HPDE6-E6E7 (cell line): Measurements from ENCODE around the gene CRYBA2.

Experiments used
- DNase-seq: peaks from one replicate; pipeline ENCODE4 v3.0.0; 2011; ENCODE audit warnings: missing footprints; ENCODE audit errors: extremely low spot score

The CRYBA2 gene

GRCh38 chr2:219023045-219023605 lies 29.9 kb upstream of the CRYBA2 start:
- DNase-seq = no peak

DNA sequence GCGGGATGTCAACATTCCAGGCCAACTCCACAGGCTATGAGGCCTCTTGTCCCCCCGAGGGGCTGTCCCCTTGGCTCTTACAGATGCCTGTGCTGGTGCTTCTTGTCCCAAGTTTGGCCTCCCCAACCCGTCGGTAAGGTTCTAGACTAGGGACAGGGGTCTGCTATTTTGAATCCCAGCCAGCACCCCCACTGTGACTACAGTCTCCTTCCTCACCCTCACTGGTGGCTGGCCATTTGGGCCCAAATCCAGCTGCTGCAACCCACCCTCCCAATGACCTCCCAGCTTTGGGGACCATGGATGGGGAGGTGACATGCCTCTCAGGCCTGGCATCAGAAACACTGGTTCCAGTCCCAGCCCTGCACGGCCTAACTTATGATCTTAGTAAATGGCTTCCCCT lies 29.4 kb upstream of the CRYBA2 start:
- DNase-seq = no peak

DNA sequence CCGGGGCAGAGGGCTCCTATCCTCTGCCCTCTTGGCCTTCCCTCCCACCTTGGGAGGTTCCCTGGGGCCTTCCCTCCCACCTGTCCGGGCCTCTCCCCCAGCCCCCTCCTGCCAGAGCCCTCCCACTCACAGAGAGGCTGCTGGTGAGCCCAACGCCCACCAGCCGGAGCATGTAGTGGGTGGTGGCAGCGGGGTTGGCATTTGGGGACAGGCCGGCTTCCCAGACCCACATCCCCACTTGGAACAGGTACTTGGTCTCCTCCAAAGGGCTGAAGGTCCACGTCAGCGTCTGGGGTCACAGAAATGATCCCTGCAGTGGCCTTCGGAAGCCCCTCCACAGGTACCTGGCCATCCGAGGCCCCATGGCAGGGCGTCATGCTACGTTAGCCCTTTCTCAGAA lies 28.8 kb upstream of the CRYBA2 start:
- DNase-seq = no peak

- no peak for DNase-seq
These were observed 28.4 kb upstream of the CRYBA2 start for GRCh38 chr2:219021591-219021990.

DNA sequence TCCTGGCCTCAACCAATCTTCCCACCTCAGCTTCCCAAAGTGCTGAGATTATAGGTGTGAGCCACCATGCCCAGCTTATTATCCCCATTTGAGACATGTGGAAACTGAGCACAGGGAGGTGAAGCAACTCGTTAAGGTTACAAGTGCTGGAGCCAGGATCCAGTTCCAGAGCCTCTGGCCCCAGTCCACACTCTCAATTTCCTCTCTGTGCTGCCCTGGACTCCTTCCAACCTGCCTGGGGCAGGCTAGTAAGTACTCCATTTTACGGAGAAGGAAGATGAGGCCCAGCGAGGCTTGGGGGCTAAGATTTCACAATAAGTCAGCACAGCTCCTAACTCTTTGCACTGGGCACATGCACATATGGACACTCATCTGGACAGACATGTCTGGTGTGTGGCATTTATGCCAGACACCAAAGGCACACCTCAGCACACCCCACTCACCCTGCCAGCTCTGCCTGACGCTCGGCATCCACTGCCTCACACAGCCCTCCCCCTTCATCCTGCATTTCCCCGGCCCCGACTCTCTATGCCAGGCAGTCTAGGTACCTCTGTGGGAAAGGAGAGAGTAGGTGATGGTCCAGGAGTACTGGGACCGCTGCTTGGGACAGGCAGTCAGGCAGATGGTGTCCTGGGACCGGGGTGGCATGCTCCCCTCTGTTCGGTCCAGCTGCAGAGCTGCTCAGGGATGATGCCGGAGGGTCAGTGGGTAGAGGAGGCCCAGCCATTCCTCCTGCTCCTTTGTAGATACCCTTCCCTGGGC lies 27.6 kb upstream of the CRYBA2 start:
- no peak for DNase-seq

- DNase-seq = no peak
These were observed 26.2 kb upstream of the CRYBA2 start for GRCh38 chr2:219019436-219019835.

DNA sequence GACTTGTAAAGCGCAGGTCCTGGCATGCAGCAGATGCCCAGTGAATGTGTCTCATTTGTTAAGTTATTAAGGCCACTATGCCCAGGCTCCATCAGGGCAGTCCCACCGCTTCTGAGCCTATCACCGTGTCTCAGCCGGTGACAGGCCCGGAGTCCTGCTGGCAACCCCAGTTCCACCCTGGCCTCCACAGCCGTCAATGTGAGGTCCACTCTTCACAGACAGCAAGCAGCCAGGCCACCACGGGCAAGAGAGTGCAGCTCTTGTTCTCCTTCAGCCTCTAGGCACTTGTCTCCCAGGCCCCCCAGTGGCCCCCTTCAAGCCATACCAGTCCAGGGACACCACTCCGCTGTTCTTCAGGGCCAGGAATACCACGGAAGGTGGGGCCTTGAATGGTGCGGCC lies 25.5 kb upstream of the CRYBA2 start:
- no peak for DNase-seq

- no peak for DNase-seq
These were observed 25.1 kb upstream of the CRYBA2 start for GRCh38 chr2:219018286-219018685.

- no peak for DNase-seq
These were observed 24.1 kb upstream of the CRYBA2 start for GRCh38 chr2:219017201-219017931.

DNA sequence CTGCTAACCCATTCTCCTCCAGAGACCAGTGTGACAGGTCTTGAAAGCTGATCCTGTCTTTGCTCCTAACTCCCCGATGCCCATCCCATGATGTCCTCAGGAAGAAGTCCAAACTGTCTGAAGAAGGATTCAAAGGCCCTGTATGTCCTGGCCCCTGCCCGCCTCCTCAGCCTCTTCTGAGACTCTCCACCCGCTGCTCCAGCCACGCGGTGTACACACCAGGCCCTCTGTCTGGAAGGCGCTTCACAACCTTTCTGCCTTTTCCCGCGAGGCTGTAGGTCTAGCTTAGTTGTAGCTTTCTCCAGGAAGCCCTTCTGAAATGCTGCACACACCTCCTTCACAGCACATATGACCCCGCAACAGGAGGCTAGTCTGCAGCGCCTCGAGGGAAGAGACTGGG lies 23.5 kb upstream of the CRYBA2 start:
- no peak for DNase-seq

- DNase-seq = no peak
These were observed 17.7 kb upstream of the CRYBA2 start for GRCh38 chr2:219010873-219011272.

GRCh38 chr2:219010162-219010756 lies 17.0 kb upstream of the CRYBA2 start:
- DNase-seq = peak; percentile 70

DNA sequence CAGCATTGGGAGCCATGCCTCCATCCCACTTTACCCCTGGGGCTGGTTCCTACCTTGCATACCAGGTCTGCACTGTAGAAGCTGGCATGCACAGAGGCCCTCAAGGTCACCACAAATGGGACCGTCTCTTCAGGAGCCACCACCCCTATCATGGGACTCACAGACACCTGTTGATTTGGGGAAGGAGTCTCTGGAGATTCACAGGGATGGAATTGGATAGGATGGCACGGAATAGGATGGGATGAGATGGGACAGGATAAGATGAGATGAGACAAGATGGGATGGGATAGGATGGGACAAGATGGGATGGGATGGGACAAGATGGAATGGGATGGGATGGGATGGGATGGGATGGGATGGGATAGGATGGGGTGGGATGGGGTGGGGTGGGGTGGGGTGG lies 16.1 kb upstream of the CRYBA2 start:
- DNase-seq = no peak

GRCh38 chr2:219003979-219004378 lies 10.8 kb upstream of the CRYBA2 start:
- DNase-seq = no peak

DNA sequence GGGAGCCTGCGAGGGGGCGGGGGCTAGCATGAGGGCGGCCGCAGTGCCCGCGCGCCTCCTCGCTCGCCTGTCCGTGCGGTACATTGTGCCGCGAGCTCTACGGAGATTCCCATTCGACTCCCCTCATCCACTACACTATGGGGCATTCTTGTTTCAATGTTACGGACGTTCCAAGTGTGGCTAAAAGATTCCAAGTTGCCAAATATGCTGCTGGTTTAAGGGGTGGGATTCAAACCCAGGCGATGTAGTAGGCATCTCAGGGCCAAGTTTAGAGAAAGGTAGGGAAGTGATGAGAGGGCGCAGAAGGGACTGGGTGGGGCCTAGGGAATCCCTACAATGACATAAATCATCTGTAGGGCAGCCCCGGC lies 10.0 kb upstream of the CRYBA2 start:
- DNase-seq = no peak

DNA sequence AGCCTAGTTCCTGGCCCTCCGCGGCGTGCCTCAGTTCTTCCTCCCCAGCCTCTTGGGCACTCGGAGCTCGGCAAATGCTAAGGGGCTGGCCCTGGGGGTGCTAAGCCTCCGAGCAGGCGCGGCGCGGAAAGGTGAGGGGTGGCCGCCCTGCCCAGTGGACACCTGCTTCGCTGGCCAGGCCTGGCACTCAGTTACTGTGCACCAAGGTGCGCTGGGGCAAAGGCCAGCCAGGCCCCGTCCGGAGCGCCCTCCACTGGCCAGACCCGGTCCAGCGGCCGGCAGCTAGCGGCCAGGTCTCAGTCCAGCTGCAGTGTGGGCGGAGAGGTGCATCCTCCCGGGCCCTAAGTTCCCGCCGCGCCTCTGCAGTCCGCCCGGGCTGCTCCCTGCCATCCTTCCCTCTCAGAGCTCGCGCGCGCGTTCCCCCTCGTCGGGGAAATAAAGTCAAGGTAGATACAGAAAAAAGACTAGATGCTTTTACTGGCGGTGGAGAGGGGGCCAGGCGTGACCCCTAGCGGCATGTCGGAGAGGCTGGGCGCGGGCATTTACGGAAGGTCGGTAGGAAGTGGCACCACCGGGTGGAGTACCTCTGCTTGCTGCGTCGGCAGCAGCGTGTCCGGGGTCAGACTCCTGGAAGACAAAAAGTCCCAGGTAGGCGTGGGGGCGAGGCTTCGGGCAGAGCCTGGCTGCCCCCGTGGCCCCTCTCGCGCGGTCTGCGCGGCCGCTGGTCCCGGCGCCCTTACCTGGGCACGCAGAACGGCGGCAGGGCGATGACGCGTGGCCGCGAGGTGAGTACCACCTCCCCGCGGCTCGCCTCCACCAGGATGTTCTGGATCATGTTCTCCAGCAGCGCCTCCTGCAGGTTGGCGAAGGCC lies 9.4 kb upstream of the CRYBA2 start:
- no peak for DNase-seq

DNA sequence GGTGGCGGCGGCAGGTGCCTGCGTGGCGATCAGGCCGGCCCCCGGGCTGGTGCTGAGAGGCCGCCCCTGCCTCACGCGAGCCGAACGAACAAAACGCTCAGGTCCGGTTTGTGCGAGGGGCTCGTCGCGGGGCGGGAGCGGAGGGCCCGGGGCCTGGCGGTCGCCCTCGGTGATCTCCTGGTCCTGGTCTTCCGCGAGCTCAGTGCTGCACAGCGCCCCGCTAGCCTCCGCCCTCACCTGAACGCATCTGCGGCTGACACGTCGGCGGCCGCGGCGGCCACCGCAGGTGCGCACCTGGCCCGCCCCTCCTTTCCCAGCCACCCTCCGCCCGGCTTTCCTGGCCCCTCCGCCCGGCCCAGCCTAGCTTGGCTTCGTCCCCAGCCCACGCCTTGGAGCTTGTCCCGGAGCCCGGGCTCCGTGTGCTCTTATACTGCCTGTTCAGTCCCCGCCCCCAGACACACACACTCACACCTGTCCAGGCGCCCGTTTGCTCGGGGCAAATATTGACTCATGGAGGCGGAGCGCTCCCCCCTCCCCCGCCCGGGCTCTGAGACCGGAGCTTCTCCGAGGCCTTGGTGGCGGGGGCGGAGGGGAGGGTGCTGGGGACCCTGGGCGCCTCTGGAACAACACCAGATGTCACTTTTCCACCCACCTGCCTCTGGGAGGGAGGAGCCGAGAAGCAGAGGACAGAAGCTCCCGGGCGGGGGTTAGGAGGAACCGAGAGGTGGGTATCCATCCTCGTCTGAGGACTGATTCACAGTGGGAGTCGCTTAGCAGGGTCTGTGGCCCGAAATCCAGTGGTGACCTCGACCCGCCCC lies 8.6 kb upstream of the CRYBA2 start:
- no peak for DNase-seq

GRCh38 chr2:219001100-219001576 lies 7.9 kb upstream of the CRYBA2 start:
- no peak for DNase-seq

DNA sequence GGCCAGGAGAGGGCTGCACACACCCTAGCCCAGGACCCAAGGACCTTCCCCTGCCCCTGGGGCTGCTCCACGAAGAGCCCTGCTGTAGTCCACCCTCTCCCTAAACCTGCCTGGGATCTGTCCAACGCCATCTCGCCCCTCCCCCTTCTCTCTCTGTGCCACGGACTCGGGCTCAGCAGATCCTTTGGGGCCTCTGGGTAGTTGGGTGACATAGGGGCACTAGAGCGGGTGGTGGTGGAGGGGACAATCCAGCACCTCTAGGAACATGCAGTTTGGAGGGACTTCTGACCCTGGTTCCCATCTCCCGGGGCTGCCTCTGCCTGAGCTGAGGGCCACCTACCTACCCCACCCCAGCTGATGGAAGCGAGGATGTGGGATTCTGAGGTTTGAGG lies 7.3 kb upstream of the CRYBA2 start:
- DNase-seq = no peak

DNA sequence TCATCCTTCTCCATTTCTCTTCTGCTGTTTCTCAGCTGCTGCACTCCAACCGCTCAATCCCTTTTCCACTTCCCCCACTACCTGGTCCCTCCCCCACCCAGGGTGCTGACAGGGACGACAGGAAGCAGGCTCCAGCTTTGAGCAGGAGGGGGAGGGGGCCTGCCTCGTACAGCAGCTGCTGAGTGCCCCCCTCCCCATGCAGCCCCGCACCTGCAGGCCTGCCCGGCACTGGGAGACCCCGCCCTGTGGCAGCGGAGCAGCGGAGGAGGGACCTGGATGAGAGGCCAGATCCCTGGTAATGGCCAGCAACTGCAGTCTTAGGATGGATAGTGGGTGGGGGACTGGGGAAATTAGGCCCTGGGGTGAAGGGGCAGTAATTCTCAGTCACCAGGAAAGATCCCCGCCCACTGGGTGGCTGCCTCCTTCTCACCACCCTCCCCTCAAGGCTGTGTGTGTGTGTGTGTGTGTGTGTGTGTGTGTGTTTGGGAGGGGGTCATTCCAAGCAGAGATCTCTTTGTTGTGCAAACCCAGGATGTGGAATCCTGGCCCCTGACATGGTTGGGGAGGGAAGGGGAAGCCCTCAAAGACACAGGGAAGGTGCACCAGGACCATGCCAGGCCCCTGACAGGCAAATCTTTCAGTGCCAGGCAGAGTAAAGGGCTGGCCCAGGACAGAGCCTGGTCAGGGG lies 6.8 kb upstream of the CRYBA2 start:
- no peak for DNase-seq
